Measurements from ENCODE around the gene MSRB3.

DNA sequence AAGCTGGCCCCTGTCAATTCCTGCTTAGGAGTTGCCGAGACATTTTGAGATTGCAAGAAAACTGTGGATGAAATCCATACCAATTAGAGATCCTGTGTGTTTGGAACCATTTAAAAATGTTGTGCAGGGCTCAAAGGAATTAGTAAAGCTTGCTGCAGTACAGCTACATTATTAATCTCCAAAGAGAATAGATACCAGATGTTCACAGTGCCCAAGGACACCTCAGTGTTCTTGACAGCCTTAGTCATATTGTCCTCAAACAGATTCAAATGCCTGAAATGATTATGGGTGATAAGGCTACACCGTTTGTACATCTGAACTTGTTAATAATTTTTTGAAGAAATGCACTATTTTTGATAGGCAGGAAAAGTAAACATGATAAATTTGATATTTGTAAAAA lies 164.6 kb downstream of the MSRB3 start:
- no peak for TF ChIP-seq POLR2A (IDR thresholded peaks at IDR 0.05; ENCODE audit: low read depth, low read length)
- no peak for TF ChIP-seq TAF1 (IDR thresholded peaks at IDR 0.05; ENCODE audit: borderline replicate concordance, low read depth, low read length)

Data from GM12892 (cell line).